HFF-Myc (cell line): ENCODE results near the gene LRIG2.
"Not testable (repeated sequence)": the region's sequence is repeated elsewhere in the genome, so short reads cannot be mapped to it uniquely, and the experiment has no call there.

Source experiments
- DNase-seq: peaks from one replicate; pipeline ENCODE4 v3.0.0-alpha.2; 2011; ENCODE audit warnings: low read depth; ENCODE audit errors: extremely low read depth
- H3K4me3 ChIP-seq: replicated peaks from 2 replicates; pipeline ENCODE4 v1.5.1; 2011; ENCODE audit warnings: low read depth, mild to moderate bottlenecking, control low read depth, low read length
- TF ChIP-seq, protein P1 (sequence below): IDR thresholded peaks from 2 replicates; pipeline ENCODE4 v1.5.1; 2012; ENCODE audit warnings: mild to moderate bottlenecking, low read depth, low read length, control low read depth; ENCODE audit errors: missing control alignments

LRIG2 gene

DNA sequence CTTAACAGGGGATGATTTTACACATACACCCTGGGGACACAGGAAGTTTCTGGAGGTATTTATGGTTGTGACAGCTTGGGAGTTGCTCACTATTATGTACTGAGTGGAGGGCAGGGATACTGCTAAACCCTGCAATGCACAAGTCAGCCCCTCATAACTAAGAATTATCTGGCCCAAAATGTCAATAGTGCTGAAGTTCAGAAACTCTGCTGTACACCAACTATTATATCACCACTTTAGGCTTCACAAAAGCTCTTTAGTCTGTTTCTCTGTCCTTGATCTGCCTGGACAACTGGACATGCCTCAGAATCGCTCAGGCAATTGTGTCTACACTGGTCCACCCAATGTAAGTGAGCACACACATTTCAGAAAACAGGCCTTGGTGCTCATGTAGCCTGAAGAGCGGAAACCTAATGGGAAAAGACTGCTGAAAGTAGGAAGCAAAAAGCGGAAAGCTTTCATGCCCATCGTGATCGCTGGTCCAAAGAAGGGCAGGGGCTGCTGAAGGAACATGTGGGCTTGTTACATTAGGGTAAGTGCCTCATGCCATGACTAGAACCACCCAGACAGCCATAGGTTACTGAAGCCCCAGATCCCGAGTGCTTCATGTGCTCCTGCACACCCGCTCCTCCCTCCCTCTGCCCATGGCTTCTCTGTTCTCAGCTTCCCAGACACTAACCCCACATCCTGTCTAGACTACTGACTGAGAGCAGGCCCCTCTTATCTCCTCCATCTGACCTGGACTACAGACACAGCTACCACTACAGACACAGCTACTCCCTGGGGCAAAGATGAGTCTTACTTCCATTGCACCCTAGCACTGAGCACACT is 73.5 kb downstream of the LRIG2 start:
- TF ChIP-seq, protein P1, sequence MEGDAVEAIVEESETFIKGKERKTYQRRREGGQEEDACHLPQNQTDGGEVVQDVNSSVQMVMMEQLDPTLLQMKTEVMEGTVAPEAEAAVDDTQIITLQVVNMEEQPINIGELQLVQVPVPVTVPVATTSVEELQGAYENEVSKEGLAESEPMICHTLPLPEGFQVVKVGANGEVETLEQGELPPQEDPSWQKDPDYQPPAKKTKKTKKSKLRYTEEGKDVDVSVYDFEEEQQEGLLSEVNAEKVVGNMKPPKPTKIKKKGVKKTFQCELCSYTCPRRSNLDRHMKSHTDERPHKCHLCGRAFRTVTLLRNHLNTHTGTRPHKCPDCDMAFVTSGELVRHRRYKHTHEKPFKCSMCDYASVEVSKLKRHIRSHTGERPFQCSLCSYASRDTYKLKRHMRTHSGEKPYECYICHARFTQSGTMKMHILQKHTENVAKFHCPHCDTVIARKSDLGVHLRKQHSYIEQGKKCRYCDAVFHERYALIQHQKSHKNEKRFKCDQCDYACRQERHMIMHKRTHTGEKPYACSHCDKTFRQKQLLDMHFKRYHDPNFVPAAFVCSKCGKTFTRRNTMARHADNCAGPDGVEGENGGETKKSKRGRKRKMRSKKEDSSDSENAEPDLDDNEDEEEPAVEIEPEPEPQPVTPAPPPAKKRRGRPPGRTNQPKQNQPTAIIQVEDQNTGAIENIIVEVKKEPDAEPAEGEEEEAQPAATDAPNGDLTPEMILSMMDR, result no peak
- no peak overlapping the region for H3K4me3 ChIP-seq
- DNase-seq, result no peak

DNA sequence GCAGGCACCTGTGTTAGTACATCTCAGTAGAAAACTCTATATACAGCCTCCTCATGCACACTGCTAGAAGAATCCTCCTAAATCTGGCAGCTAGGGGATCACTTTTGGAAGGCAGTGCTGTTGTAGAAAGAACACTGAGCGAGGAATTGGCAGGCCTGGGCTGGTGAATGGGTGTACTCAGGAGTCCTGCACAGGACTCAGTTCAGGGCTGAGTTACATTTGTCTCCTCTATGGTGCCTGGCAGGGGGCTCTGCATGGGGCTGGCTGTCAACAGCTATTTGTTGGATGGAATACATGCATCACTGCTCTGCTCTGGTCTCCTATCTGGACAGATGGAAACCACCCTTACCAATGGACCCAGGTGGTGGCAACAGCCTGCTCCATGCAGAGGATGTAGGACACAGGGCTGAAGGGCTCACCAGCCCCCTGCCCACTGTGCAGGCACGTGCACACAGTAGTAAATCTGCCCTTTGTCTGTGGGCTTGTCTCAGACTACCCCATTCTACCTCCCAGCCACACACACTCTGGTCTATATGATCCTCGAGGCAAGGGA is 74.2 kb downstream of the LRIG2 start:
- H3K4me3 ChIP-seq, result no peak overlapping the region
- TF ChIP-seq, protein P1, result no peak
- DNase-seq, result no peak

DNA sequence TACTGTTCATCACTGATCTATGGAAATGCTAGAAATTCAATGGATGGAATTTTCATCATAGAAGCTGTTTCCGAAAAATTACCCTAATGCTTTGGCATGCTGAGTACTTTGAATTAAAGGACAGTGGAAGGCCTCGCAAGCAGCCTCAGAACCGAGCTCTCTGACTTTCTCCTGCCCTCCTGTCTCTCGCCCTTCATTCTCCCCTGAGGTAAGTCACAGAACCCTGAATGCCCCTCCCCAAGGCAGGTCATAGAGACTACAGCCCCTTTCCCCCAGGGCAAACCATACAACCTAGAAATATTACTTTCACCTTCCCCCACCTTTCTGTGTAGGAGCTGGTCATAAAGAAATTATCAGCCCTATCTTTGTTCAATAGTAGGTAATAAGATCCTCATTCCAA is 74.8 kb downstream of the LRIG2 start:
- TF ChIP-seq, protein P1, result no peak

GRCh38 chr1:113150494-113150893 is 77.5 kb downstream of the LRIG2 start:
- DNase-seq, H3K4me3 ChIP-seq: not testable (repeated sequence)

More for the DNA sequence above, 74.8 kb downstream of the LRIG2 start:
- H3K4me3 ChIP-seq, result no peak overlapping the region
- DNase-seq, result no peak

DNA sequence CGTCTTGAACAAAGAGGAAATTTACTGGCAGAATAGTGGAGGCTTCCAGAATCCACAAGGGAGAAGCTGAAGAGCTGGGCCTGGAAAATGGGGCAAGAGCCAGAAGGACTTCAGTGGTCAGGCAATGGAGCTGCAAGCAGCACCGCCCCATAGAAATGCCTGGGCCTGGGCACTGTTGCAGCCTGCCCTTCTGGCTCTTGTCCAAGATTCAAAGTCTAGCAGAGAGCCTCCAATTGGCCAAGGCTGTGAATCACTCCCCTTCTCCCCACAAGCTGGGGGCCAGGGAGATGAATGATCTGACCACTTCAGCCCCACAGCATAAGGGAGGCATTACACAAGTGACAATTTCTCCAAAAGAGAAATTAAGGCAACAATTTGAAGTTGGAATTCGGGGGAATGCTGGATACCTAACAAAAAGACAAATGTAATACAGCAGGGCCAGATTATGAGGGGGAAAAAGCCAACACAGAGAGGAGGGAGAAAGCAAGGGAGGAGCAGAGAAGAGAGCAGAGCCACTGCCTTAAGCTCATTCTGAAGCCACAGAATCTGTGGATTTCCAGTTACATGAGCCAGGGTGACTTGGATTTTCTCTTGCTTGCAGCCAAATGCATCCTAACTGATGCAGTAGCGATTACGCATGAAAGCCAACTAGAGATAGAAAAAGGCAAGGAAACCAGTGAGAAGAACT is 80.3 kb downstream of the LRIG2 start:
- no peak overlapping the region for H3K4me3 ChIP-seq
- no peak for DNase-seq
- TF ChIP-seq, protein P1, result no peak

GRCh38 chr1:113156368-113156767 is 83.4 kb downstream of the LRIG2 start:
- H3K4me3 ChIP-seq, result no peak overlapping the region
- DNase-seq, result no peak
- TF ChIP-seq, protein P1, result no peak

DNA sequence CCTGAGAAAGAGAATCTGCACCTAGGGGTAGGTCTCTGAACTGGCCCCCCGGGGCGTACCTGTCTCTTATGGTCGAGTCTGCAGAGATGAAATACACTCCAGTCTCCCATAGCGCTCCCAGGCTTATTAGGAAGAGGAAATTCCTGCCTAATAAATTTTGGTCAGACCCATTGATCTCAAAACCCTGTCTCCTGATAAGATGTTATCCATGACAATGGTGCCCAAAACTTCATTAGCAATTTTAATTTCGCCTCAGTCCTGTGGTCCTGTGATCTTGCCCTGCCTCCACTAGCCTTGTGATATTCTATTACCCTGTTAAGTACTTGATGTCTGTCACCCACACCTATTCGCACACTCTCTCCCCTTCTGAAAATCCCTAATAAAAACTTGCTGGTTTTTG is 85.7 kb downstream of the LRIG2 start:
- DNase-seq, H3K4me3 ChIP-seq: not testable (repeated sequence)
